ENCODE data around the gene TMEM38B. TPM values are rescaled to one million over a fixed set of nuclear protein-coding genes. Genes with fewer than 3 reads are reported as not detected.

TMEM38B gene
- total and polyA plus RNA-seq, 2 of the 8 experiments (the other 6 are each of a cell fraction or from before 2014, with no cell fraction given) = 10.6 to 12.4 TPM

GRCh38 chr9:105670775-105671174, 23.6 kb upstream of the TMEM38B start (continued):
- TF ChIP-seq CHD7 (IDR thresholded peaks at IDR 0.05; ENCODE audit: insufficient replicate concordance, low read length) (no peak), SP1 (IDR thresholded peaks at IDR 0.05; ENCODE audit: low read depth, low read length) (no peak), KDM1A (IDR thresholded peaks at IDR 0.05; ENCODE audit: borderline replicate concordance, low read length) (no peak), ASH2L (IDR thresholded peaks at IDR 0.05; ENCODE audit: low read length) (no peak), EGR1 (IDR thresholded peaks at IDR 0.05; ENCODE audit: borderline replicate concordance, low read depth, low read length) (no peak), EP300 (IDR thresholded peaks at IDR 0.05; ENCODE audit: borderline replicate concordance in 1 of 2, low read depth in 2 of 2, low read length in 2 of 2) (no peak), RXRA (IDR thresholded peaks at IDR 0.05; ENCODE audit: insufficient read depth, low read depth, low read length) (no peak), E2F6 (IDR thresholded peaks at IDR 0.05) (no peak), RFX5 (IDR thresholded peaks at IDR 0.05; ENCODE audit: borderline replicate concordance, low read depth, low read length) (no peak), BCL11A (IDR thresholded peaks at IDR 0.05; ENCODE audit: low read depth in 2 of 2, low read length in 2 of 2) (no peak), SIX5 (IDR thresholded peaks at IDR 0.05; ENCODE audit: low read depth, low read length) (no peak)
